ENCODE data around the gene PRLHR. TPM values are rescaled to one million over a fixed set of nuclear protein-coding genes. Genes with fewer than 3 reads are reported as not detected.

Gene PRLHR
- not detected in 2 replicates for total RNA-seq
- long read RNA-seq: 0 reads

GRCh38 chr10:118595598-118596425, at the start of gene PRLHR:
PRLHR (minus strand) TSS chr10:118595648; CDS start chr10:118595244, 404 bp downstream.
- H3K27me3 Mint-ChIP-seq (ENCODE audit: unreplicated experiment): peaks cover 37% of the 10 kb centered on the region
- no peaks in the 10 kb centered on the region for H3K36me3 Mint-ChIP-seq (ENCODE audit: unreplicated experiment)
- H3K9me3 Mint-ChIP-seq (ENCODE audit: unreplicated experiment): no peaks in the 10 kb centered on the region
- DNase-seq (ENCODE audit: extremely low spot score, unreplicated experiment): no peak
- TF ChIP-seq, protein P1, sequence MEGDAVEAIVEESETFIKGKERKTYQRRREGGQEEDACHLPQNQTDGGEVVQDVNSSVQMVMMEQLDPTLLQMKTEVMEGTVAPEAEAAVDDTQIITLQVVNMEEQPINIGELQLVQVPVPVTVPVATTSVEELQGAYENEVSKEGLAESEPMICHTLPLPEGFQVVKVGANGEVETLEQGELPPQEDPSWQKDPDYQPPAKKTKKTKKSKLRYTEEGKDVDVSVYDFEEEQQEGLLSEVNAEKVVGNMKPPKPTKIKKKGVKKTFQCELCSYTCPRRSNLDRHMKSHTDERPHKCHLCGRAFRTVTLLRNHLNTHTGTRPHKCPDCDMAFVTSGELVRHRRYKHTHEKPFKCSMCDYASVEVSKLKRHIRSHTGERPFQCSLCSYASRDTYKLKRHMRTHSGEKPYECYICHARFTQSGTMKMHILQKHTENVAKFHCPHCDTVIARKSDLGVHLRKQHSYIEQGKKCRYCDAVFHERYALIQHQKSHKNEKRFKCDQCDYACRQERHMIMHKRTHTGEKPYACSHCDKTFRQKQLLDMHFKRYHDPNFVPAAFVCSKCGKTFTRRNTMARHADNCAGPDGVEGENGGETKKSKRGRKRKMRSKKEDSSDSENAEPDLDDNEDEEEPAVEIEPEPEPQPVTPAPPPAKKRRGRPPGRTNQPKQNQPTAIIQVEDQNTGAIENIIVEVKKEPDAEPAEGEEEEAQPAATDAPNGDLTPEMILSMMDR (IDR thresholded peaks at IDR 0.05): no peak
- H3K4me3 Mint-ChIP-seq (ENCODE audit: unreplicated experiment): no peak within 1 kb of the TSS
- no peak within 1 kb of the TSS for H3K27ac Mint-ChIP-seq (ENCODE audit: unreplicated experiment)
- peaks cover 12% of the 10 kb centered on the region for H3K4me1 Mint-ChIP-seq (ENCODE audit: unreplicated experiment)

DNA sequence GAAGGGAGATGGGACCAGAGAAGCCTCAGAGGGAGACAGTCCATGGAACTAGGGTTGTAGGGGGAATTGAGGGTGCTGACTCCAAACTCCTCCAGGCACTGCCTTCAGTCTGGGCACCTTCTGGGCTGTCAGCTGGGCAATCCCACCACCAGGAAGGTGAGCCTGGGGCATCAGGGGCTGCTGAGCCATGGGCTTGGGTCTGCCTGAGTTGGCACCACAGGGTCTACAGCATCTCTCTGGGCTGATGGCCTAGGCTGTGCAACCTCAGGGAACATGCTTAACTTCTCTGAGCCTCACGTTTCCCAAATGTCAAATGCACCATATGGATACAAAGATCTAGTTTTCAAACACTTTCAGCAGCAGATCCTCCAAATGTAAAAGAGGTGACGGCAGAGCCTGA, 46.8 kb upstream of the PRLHR start:
- Mint-ChIP-seq H3K4me1 (ENCODE audit: unreplicated experiment) (no peaks in the 10 kb centered on the region), H3K27me3 (ENCODE audit: unreplicated experiment) (peaks cover 7% of the 10 kb centered on the region), H3K27ac (ENCODE audit: unreplicated experiment) (no peak overlapping the region), H3K4me3 (ENCODE audit: unreplicated experiment) (no peak overlapping the region), H3K9me3 (ENCODE audit: unreplicated experiment) (peaks cover 3% of the 10 kb centered on the region), H3K36me3 (ENCODE audit: unreplicated experiment) (no peaks in the 10 kb centered on the region)
- TF ChIP-seq, protein P1 (IDR thresholded peaks at IDR 0.05): no peak
- DNase-seq (ENCODE audit: extremely low spot score, unreplicated experiment): no peak

- TF ChIP-seq, protein P1 (IDR thresholded peaks at IDR 0.05): no peak
- H3K4me3 Mint-ChIP-seq (ENCODE audit: unreplicated experiment): no peak overlapping the region
- no peaks in the 10 kb centered on the region for H3K36me3 Mint-ChIP-seq (ENCODE audit: unreplicated experiment)
- peaks cover 3% of the 10 kb centered on the region for H3K9me3 Mint-ChIP-seq (ENCODE audit: unreplicated experiment)
- no peak for DNase-seq (ENCODE audit: extremely low spot score, unreplicated experiment)
- peaks cover 2% of the 10 kb centered on the region for H3K27me3 Mint-ChIP-seq (ENCODE audit: unreplicated experiment)
- H3K4me1 Mint-ChIP-seq (ENCODE audit: unreplicated experiment): no peaks in the 10 kb centered on the region
- H3K27ac Mint-ChIP-seq (ENCODE audit: unreplicated experiment): no peak overlapping the region
Measured at GRCh38 chr10:118638680-118639079, 43.2 kb upstream of the PRLHR start.

DNA sequence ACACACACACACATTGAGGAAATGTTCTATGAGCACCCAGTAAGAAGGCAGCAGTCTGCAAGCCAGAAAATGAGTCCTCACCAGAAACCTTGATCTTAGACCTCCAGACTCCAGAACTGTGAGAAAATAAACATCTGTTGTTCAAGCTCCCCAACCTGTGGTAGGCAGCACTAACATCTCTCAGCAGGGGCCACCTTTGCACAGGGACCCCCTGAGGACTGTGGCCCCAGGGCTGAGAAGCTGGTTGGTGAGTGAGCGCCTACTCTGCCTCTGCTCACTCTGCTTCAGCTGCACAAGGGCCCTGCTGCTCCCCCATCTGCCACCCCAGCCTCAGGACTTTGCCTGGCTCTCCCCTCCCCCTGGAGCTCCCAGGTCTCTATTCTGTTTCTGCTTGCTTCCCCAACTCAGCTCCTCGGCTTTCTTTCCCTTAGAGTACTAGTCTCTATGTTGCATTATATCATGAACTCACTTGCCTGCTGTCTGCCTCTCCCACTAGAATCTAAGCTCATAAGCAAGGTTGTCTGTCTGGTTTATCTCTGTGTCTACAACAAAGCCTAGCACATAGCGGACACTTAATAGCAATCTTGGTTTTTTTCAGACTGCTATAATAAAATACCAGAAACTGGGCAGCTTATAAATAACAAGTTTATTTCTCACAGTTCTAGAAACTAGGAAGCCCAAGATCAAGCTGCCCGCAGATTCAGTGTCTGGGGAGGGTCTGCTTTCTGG, 40.4 kb upstream of the PRLHR start:
- Mint-ChIP-seq H3K4me3 (ENCODE audit: unreplicated experiment) (no peak overlapping the region), H3K27me3 (ENCODE audit: unreplicated experiment) (peaks cover 7% of the 10 kb centered on the region), H3K27ac (ENCODE audit: unreplicated experiment) (no peak overlapping the region), H3K4me1 (ENCODE audit: unreplicated experiment) (no peaks in the 10 kb centered on the region), H3K36me3 (ENCODE audit: unreplicated experiment) (no peaks in the 10 kb centered on the region), H3K9me3 (ENCODE audit: unreplicated experiment) (peaks cover 3% of the 10 kb centered on the region)
- DNase-seq (ENCODE audit: extremely low spot score, unreplicated experiment): no peak
- TF ChIP-seq, protein P1 (IDR thresholded peaks at IDR 0.05): no peak

GRCh38 chr10:118633786-118634185, 38.3 kb upstream of the PRLHR start:
- H3K4me1 Mint-ChIP-seq (ENCODE audit: unreplicated experiment): peaks cover 7% of the 10 kb centered on the region
- H3K27me3 Mint-ChIP-seq (ENCODE audit: unreplicated experiment): peaks cover 11% of the 10 kb centered on the region
- H3K36me3 Mint-ChIP-seq (ENCODE audit: unreplicated experiment): no peaks in the 10 kb centered on the region
- no peak overlapping the region for H3K4me3 Mint-ChIP-seq (ENCODE audit: unreplicated experiment)
- no peak for DNase-seq (ENCODE audit: extremely low spot score, unreplicated experiment)
- TF ChIP-seq, protein P1 (IDR thresholded peaks at IDR 0.05): no peak
- H3K27ac Mint-ChIP-seq (ENCODE audit: unreplicated experiment): no peak overlapping the region
- H3K9me3 Mint-ChIP-seq (ENCODE audit: unreplicated experiment): no peaks in the 10 kb centered on the region
